Activated CD4-positive, CD25-positive, alpha-beta regulatory T cell treated with anti-CD3 and anti-CD28 coated beads, Interleukin-2, amount 50 U/mL, for 24 hours (primary cell): Measurements from ENCODE around the gene TAF4B.
"Not testable (repeated sequence)": the region's sequence is repeated elsewhere in the genome, so short reads cannot be mapped to it uniquely, and the experiment has no call there.

ENCODE experiments used
- ATAC-seq, 2 donors: fragments of 150-1000 bp; cut with Tn5 transposase; one replicate each; pipeline ENCODE4 v1.10.0; 2021; ENCODE audit warnings: mild to moderate bottlenecking in 1 of 2, moderate library complexity in 1 of 2

TAF4B gene

DNA sequence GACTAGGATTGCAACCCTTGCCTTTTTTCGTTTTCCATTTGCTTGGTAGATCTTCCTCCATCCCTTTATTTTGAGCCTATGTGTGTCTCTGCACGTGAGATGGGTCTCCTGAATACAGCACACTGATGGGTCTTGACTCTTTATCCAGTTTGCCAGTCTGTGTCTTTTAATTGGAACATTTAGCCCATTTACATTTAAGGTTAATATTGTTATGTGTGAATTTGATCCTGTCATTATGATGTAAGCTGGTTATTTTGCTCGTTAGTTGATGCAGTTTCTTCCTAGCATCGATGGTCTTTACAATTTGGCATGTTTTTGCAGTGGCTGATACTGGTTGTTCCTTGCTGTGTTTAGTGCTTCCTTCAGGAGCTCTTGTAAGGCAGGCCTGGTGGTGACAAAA lies 16.1 kb downstream of the TAF4B start:
- not testable (repeated sequence) for ATAC-seq

DNA sequence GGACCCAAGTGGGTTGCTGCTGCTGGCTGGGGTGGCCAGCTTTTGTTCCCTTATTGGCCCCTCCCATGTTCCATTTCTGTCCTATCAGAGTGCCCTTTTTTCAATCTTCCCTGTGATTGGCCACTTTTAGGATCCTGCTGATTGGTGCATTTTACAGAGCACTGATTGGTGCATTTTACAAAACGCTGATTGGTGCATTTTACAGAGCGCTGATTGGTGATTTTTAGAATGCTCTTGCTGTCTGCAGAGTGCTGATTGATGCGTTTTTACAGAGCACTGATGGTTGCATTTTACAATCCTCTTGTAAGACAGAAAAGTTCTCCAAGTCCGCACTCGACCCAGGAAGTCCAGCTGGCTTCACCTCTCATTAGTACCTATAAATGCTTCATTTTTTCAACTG lies 19.2 kb downstream of the TAF4B start:
- ATAC-seq, result not testable (repeated sequence)

- ATAC-seq, result no peak
Measured at GRCh38 chr18:26252411-26252810, 26.2 kb downstream of the TAF4B start.

DNA sequence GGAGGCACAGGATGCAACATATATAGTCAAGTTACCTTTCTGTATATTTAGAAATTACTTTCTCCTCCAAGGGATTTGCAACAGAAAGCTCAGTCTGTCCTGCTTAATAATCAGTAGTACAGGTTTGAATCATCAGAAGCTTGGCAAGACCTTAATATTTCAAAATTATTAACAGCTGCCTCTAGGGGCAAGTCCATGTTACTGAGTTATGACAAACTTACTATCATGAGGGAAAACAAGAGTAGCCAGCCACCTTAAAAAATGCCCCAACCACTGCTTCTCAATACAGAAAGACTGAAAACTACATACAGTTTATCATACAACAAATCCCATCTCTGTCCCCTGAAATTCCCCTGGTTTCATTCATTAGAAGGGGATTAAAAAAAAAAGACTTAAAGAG lies 28.6 kb downstream of the TAF4B start:
- ATAC-seq, result not testable (repeated sequence)

DNA sequence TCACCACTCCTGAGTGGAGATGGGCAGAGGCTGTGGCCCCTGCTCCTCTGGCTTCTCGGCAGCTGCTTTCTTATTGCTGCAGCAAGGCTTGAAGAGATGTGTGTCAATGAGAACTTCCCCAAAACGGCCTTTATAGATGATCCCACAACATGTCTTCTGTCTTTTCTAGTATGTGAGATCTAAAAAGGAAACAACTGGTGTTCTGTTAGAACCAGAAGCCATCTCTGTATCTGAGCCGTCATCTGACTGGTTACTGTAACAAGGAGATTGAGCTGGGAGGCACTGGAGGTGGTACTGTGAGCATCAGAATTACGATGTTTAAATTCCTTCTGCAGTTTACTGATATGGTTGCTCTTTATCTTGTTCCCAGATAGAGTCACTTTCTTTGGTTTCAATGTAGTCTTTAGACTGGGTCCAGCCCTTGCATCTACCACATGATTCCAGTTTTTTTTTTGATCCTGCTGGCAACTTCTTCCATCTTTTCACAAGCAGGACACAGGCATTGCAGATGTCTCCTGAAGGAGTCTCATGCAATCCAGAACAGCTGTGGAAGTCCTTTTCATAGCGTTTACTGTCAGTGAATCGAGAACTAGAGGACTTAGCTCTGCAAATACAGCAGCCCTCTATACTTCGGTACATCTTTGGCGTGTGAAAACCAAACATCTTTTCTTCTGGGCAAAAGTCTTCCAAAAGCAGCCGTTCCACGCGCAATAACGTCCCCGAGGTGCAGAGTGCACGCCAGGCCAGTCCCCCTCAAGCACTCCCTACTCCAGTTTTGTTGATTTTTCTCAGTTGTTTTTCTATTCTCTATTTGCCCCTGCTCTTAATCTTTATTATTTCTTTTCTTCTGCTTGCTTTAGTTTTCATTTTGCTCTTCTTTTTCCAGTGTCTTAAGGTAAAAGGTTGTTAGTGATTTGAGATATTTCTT lies 29.7 kb downstream of the TAF4B start:
- no peak for ATAC-seq

DNA sequence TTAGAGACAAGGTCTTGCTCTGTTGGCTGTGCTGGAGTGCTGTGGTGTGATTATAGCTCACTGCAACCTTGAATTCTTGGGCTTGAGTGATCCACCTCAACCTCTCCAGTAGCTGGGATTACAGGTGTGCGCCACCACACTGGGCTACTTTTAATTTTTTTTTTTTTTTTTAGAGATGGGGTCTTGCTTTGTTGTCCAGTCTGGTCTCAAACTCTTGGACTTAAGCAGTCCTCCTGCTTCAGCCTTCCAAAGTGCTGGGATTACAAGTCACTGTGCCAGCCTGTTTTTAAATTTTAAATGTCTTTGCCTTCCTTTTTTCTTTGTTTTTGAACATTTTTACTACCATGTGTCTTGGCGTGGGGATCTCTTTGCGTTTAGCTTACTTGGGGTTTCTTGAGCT lies 32.5 kb downstream of the TAF4B start:
- ATAC-seq, result no peak

DNA sequence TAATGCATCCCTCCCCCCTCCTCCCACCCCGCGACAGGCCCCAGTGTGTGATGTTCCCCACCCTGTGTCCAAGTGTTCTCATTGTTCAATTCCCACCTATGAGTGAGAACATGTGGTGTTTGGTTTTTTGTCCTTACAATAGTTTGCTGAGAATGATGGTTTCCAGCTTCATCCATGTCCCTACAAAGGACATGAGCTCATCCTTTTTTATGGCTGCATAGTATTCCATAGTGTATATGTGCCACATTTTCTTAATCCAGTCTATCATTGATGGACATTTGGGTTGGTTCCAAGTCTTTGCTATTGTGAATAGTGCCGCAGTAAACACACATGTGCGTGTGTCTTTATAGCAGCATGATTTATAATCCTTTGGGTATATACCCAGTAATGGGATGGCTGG lies 33.2 kb downstream of the TAF4B start:
- ATAC-seq, result not testable (repeated sequence)

DNA sequence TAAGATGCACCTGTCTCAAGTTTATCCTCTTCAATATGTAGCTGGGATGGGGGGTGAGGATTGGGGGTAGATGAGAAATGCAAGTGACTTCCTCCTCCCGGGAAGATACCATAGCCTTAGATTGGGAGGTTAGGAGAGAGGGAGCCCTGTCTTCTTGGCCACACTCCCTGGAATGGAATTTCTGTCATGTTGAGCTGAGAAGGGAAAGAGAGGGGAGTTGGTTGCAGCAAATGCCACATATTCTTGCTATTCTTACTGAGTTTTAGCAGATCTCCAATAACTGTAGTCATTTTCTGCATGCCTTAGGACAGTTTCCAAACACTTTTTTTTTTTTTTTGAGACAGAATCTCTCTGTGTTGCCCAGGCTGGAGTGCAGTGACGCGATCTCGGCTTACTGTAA lies 35.9 kb downstream of the TAF4B start:
- no peak for ATAC-seq

GRCh38 chr18:26267357-26267930 lies 41.2 kb downstream of the TAF4B start:
- ATAC-seq, result no peak

DNA sequence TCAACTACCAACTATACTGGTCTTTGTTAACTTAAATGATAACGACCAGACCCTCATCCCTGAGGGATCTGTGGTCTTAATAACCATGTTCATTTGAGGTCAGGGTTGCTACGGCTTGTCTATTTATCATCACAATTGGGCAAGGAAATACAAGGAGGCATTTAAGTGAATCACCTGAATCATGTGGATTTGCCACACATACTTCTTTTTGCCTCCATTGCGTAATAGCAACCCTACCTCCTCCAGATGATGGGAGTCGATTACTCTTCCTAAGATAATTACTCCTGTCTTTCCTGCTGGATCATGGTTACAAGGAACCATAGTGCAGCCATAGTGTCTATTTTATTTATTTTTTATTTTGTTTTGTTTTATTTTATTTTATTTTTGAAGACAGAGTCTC lies 42.2 kb downstream of the TAF4B start:
- no peak for ATAC-seq

DNA sequence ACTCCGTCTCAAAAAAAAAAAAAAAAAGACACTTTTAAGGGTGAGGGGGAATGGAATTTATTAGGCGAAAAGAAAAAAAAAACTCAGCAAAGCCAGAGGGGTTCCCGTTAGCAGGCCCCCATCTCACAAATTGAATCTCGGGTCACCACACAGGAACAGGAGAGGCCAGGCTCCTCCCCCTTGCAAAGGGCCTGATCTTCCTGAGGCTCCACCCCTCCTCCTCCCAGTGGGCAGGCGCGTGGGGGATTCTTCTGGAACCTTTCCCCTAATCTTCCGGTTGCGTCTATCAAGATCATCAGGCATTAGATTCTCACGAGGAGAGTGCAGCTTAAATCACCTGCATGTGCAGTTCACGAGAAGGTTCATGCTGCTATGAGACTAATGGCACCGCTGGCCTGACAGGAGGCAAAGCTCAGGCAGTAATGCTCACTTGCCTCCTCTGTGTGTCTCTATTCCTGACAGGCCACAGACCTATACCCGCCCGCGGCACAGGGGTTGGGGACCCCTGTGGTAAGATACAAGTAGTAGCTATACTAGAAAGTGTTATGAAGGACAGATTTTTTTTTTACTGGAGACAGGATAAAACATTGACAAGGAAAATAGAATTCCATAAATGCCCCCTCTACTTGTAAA lies 45.8 kb downstream of the TAF4B start:
- ATAC-seq, result no peak

DNA sequence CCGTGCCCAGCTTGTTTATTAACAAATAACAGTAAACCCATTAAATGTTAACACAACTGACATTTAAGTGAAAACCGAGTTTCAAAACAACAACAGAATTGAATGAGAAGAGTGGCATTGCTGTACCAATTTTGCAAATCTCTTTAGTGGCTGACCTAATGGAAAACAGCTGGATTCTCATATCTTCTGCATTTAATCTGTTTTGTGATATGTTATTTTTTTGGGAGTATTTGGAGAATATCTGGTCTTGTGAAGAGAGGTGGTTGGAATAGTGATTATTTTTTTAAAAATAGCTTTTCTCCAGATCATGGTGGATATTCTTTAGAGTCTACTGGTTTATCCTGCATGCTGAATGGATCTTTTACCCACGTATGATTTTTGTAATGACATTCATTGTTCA lies 51.1 kb downstream of the TAF4B start:
- ATAC-seq, result no peak

DNA sequence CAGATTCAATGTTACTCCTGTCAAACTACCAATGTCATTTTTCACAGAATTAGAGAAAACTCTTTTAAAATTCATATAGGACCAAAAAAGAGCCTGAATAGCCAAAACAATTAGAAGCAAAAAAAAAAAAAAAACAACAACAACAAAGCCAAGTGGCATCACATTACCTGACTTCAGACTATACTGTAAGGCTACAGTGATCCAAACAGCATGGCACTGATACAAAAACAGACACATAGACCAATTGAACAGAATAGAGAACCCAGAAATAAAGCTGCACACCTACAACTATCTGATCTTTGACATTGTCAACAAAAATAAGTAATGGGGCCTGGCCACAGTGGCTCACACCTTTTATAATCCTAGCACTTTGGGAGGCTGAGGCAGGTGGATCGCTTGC lies 53.2 kb downstream of the TAF4B start:
- ATAC-seq, result no peak

DNA sequence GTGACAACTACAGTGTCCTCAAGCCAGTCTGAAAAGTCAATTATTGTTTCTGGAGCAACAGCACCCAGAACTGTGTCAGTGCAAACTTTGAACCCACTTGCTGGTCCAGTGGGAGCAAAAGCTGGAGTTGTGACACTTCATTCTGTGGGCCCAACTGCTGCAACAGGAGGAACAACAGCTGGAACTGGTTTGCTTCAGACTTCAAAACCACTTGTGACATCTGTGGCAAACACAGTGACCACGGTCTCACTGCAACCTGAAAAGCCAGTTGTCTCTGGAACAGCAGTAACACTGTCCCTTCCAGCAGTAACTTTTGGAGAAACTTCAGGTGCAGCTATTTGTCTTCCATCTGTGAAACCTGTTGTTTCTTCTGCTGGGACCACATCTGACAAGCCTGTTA lies 59.8 kb downstream of the TAF4B start:
- no peak for ATAC-seq

- ATAC-seq, result no peak
Measured at GRCh38 chr18:26287644-26288043, 61.4 kb downstream of the TAF4B start.

DNA sequence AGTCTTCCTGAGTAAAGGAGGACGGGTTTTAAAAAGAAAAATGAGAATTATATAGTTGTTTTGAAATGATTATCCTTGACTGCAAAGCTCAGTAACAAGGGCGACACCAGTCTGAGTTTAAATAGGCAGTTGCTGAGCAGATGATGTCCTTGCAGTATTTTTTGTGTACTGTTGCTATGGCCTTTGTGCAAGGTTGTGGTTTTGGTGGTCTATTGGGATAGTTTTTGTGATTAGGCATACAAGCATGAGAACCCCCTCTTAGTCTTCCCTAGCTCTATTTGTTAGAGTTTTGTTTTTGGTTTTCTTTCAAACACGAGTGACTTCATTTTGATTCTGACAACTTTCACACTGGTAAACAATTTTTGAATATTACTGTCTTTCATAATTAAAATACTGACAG lies 64.1 kb downstream of the TAF4B start:
- no peak for ATAC-seq

GRCh38 chr18:26293982-26294381 lies 67.7 kb downstream of the TAF4B start:
- no peak for ATAC-seq

DNA sequence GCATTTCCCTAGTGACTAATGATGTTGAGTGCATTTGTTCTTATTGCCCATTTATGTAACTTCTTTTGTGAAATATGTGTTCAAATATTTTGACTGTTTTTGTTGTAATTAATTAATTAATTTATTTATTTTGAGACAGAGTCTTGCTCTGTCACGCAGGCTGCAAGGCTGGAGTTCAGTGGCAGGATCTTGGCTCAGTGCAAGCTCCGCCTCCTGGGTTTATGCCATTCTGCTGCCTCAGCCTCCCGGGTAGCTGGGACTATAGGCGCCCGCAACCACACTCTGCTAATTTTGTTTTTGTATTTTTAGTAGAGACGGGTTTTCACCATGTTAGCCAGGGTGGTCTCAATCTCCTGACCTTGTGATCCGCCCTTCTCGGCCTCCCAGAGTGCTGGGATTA lies 71.9 kb downstream of the TAF4B start:
- no peak for ATAC-seq

GRCh38 chr18:26301681-26302080 lies 75.4 kb downstream of the TAF4B start:
- no peak for ATAC-seq

GRCh38 chr18:26303222-26303621 lies 77.0 kb downstream of the TAF4B start:
- ATAC-seq, result not testable (repeated sequence)

GRCh38 chr18:26304511-26304910 lies 78.3 kb downstream of the TAF4B start:
- ATAC-seq, result no peak

GRCh38 chr18:26307161-26307773 lies 81.0 kb downstream of the TAF4B start:
- ATAC-seq, result no peak

DNA sequence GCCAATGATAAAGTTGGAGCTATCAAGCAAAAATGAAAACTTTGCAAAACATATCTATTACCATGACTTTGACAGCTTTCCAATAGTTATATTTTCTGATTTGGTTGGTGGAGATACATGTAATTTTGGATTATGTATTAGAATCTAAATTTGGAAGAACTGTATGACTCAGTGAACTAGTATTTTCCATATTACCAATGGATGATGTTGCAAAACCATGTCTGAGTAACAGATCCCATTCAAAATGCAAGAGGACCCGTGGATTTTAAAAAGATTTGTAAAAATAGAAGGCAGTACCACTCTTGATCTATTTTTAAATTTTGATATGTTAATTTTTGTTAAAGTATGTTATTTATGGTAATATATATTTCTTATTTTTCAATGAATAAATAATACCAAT lies 83.0 kb downstream of the TAF4B start:
- no peak for ATAC-seq

GRCh38 chr18:26312199-26312598 lies 86.0 kb downstream of the TAF4B start:
- ATAC-seq, result no peak
